ENCODE results near the gene IQGAP1.
"Not testable (repeated sequence)": the region's sequence is repeated elsewhere in the genome, so short reads cannot be mapped to it uniquely, and the experiment has no call there.

Gene IQGAP1

GRCh38 chr15:90410316-90410715 is 22.3 kb downstream of the IQGAP1 start:
- DNase-seq, result not testable (repeated sequence)

- DNase-seq, result no peak
These were observed 23.1 kb downstream of the IQGAP1 start for GRCh38 chr15:90411176-90411575.

DNA sequence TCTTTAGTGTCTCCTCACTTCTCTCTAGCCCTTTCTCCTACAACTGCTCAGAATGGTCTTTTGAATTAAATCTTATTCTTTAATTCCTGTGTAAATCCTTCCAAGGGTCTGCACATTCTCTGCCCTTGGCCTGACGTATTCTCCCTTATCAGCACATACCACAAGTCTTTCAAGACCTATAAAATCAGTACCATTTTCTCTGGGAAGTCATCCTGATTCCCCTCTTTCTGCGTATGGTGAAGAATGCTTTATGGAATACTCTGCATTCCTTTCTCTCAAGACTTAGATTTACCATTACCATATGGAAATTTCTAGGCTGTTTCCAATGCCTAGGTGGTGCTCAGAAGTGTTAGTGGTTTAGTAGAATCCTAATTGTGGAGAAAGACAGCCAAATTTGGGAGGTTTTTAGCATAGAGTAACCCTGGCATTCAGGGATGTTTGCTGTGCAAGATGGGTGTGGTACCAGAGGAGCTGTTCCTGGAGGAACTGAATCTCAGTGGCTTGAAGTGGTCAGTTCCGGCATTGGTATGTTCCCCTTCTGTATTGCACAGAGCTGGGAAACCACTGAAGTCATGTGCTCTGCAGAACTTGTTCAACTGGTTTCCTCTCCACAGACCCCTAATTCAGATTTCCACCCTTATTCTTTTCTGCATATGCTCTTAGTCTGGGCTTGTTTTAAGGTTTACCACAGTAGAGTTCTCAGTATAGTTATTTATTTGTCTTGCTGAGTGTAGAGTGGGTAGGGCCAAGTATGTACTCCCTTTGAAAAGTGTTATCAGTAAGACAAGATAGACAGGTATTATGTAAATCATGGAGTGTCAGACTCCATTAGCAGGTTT is 24.5 kb downstream of the IQGAP1 start:
- no peak for DNase-seq

GRCh38 chr15:90413411-90414379 is 25.7 kb downstream of the IQGAP1 start:
- DNase-seq, result no peak

DNA sequence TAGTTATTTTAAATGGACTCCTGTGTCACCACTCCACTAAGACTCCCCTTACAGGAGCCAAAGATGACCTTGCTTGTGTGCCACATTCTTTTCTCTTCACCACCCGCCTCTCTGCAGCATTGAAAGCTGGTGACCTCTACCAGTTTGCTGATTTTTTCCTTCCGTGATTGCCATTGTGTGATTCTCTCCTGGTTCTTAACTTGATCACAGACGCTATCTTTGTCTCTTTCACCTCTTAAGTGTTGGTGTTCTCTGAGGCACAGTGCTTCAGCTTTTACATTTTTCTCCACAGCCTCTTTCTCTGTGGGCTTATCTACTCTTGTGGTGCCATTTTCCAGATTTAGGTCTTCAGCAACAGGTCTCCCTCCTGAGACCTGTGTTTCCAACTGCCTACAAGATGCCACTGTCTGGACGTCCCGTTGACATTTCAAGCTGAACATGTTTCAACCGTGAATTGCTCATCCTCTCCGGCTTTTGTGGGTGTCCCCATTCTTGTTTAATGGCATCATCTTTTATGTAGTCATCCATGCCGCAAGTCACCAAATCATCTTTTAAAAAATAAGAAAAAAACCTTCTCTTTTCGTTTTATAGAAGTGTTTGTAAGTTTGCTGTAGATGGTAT is 26.5 kb downstream of the IQGAP1 start:
- no peak for DNase-seq

DNA sequence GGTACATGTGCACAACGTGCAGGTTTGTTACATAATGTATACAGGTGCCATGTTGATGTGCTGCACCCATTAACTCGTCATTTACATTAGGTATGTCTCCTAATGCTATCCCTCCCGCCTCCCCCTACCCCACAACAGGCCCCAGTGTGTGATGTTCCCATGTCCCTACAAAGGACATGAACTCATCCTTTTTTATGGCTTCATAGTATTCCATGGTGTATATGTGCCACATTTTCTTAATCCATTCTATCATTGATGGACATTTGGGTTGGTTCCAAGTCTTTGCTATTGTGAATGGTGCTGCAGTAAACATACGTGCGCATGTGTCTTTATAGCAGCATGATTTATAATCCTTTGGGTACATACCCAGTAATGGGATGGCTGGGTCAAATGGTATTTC is 28.0 kb downstream of the IQGAP1 start:
- not testable (repeated sequence) for DNase-seq

DNA sequence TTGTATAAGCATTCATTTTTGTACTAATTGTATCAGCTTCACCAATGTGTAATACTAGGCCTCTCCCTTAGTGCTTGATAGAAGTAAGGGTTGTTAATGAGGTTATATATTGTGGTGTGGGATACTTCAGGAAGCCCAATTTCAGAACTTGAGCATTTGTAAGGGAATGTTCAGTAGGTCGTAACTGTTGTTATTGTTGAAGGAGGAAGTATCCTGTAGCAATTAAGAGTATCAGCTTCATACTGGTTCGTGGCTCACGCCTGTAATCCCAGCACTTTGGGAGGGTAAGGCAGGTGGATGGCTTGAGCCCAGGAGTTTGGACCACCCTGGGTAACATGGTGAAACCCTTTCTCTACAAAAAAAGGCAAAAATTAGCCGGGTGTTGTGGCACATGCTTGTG is 30.6 kb downstream of the IQGAP1 start:
- DNase-seq, result no peak

GRCh38 chr15:90419206-90419605 is 31.2 kb downstream of the IQGAP1 start:
- DNase-seq, result no peak

GRCh38 chr15:90419738-90420406 is 31.8 kb downstream of the IQGAP1 start:
- DNase-seq, result no peak

DNA sequence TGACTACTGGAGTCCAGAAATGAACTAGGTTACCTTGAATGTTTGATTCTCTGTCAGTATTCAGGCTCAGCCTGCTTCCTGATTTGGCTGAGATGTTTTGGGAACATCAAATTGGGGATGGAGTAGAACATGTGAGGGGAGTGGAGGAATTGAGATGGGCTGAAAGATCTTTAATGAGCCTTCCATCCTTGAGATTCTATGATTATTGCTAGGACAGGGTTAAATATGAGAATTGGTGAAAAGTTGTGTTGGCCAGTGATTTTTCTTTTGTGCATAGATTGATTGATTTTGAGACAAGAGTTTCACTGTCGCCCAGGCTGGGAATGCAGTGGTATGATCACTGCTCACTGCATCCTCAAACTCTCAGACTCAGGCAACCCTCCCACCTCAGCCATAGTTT is 32.4 kb downstream of the IQGAP1 start:
- no peak for DNase-seq

DNA sequence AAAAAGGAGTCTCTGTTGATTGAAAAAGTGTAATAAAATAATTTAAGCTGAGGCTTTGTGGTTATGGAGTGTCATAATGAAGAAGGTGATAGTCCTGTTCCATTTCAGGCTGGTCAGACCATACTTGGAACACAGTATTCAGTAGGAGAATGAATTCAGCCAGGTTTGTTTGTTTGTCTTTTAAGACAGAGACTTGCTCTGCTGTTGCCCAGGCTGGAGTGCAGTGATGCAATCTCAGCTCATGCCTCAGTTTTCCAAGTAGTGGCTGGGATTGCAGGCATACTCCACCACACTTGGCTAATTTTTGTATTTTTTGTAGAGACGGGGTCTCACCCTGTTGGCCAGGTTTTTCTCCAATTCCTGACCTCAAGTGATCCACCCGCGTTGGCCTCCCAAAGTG is 33.5 kb downstream of the IQGAP1 start:
- DNase-seq, result no peak

- DNase-seq, result no peak
These were observed 34.0 kb downstream of the IQGAP1 start for GRCh38 chr15:90422043-90422442.

GRCh38 chr15:90422936-90423335 is 34.9 kb downstream of the IQGAP1 start:
- DNase-seq, result no peak

GRCh38 chr15:90423801-90424319 is 35.8 kb downstream of the IQGAP1 start:
- no peak for DNase-seq

GRCh38 chr15:90425726-90426346 is 37.8 kb downstream of the IQGAP1 start:
- peak in 1 of 2 donors; percentile 27 for DNase-seq

DNA sequence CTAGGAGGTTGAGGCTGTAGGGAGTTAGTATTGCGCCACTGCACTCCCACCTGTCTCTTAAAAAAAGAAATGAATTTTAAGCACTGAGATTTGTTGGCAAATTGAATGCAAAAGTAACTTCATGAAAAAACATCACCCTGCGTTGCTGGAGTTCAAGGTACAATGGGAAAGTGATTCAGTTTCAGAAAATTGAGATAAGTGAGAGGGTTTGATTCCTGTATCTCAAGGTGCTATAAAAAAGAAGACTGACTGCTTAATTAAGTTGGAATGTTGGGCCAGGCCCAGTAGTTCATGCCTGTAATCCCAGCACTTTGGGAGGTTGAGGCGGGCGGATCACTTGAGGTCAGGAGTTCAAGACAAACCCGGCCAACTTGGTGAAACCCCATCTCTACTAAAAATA is 39.1 kb downstream of the IQGAP1 start:
- DNase-seq, result no peak

DNA sequence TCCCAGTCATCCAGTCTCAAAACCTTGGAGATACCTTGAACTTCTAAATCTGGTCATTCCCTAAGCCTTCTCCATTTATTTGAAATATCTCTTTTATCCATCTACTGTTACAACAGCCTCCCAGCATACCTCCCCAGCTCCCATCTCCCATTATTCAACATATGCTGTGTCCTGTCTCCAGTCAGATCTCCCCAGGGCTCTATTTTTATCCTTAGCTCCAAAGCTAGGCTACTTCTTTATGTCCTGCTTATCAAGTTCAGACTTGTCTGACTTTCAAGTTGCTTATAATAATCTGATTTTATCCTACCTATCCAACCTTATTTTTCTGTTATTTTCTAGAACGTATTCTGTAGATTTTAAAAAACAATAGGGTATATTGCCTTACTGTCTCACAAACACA is 44.2 kb downstream of the IQGAP1 start:
- no peak for DNase-seq

GRCh38 chr15:90435652-90436337 is 47.8 kb downstream of the IQGAP1 start:
- no peak for DNase-seq

- DNase-seq, result no peak
These were observed 48.9 kb downstream of the IQGAP1 start for GRCh38 chr15:90436952-90437351.

GRCh38 chr15:90437516-90437915 is 49.5 kb downstream of the IQGAP1 start:
- DNase-seq, result no peak

- DNase-seq, result no peak
These were observed 51.9 kb downstream of the IQGAP1 start for GRCh38 chr15:90439946-90440345.
